ENCODE data around the gene CRY2. TPM values are rescaled to one million over a fixed set of nuclear protein-coding genes. Genes with fewer than 3 reads are reported as not detected.

Gene CRY2
- total and polyA plus RNA-seq, 2 of the 8 experiments (the other 6 are each of a cell fraction or from before 2014, with no cell fraction given): 8.0 to 9.4 TPM

DNA sequence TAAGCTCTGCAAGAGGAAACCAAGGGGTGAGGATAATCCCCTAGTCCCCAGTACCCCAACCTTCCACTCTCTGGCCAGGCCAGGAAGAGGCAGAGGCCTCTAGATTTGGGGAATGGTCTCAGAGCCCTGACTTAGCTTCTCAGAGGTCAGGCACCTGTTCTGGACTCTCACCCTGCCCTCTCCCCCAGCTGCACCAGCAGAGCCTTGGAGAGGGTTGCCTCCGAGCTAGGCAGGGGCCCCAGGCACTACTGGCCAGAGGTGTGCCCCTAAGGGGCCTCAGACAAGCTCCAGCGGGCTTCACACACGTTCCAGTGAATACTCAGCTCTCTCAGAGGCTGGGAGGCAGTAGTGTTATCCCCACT is 51.8 kb downstream of the CRY2 start:
- H3K14ac ChIP-seq (ENCODE audit: insufficient read length): no peak overlapping the region
- no peak overlapping the region for H2BK5ac ChIP-seq (ENCODE audit: low read depth, low read length)
- CTCF ChIA-PET (ENCODE audit: partially characterized antibody): interaction anchor here (0.9 to 7.7 kb wide), 11 partner anchors 12 to 113 kb away, joined by 3 to 69 read pairs (median 5); partner anchors contain the start of gene PEX16
- no peak overlapping the region for H3K23ac ChIP-seq (ENCODE audit: insufficient read length)
- no peaks in the 10 kb centered on the region for H3K9me3 ChIP-seq (ENCODE audit: insufficient read depth in 2 of 2, low read depth in 1 of 2, low read length in 1 of 2)
- H4K5ac ChIP-seq (ENCODE audit: insufficient read length, low read depth, low read length): no peak overlapping the region
- H3K27ac ChIP-seq (ENCODE audit: low read depth, low read length): no peak overlapping the region
- peak overlapping the region; percentile 74 to 84 for H3K4me2 ChIP-seq (ENCODE audit: insufficient read depth in 1 of 2, low read depth in 2 of 2, low read length in 2 of 2)
- FAIRE-seq (no peak), DNase-seq (ENCODE audit: low read depth in 1 of 2, low spot score in 2 of 2) (no peak)
- peaks cover 0 to 28% (median 19%) of the 10 kb centered on the region in 4 experiments; a peak in 5 of 7 replicates for H3K4me1 ChIP-seq (replicated peaks in 1 of 4; ENCODE audit: control insufficient read depth in 3 of 4, insufficient read depth in 4 of 4, low read length in 3 of 4)
- peaks cover 8% of the 10 kb centered on the region for H3K23me2 ChIP-seq (ENCODE audit: low read depth, low read length)
- TF ChIP-seq SP2 (IDR thresholded peaks at IDR 0.05; ENCODE audit: low read length) (no peak), YY1 (IDR thresholded peaks at IDR 0.05; ENCODE audit: low read depth, low read length) (no peak), CHD2 (IDR thresholded peaks at IDR 0.05; ENCODE audit: low read length) (no peak), SIX5 (IDR thresholded peaks at IDR 0.05; ENCODE audit: low read depth, low read length) (no peak)
- no peak overlapping the region for H3K18ac ChIP-seq (ENCODE audit: extremely low read depth, low read length)
- no peak overlapping the region; a peak in 2 of 7 replicates for H3K9ac ChIP-seq (replicated peaks in 1 of 4; ENCODE audit: extremely low read depth in 1 of 4, low read depth in 3 of 4, low read length in 3 of 4)
- peaks cover 2% of the 10 kb centered on the region for H3K79me1 ChIP-seq (ENCODE audit: low read depth, low read length)
- H3K27me3 ChIP-seq (replicated peaks in 1 of 4; ENCODE audit: control insufficient read depth in 3 of 4, extremely low read depth in 1 of 4, insufficient read depth in 3 of 4, low read length in 3 of 4): peaks cover 0 to 5% (median 2%) of the 10 kb centered on the region in 4 experiments; a peak in 1 of 7 replicates
- no peak overlapping the region for H3K4ac ChIP-seq (replicated peaks; ENCODE audit: insufficient read length, low read depth, low read length)
- H3K36me3 ChIP-seq (ENCODE audit: control insufficient read depth in 2 of 4, insufficient read depth in 4 of 4, low read length in 3 of 4): peaks cover 4 to 15% (median 9%) of the 10 kb centered on the region in 4 experiments; a peak in 6 of 8 replicates
- no peak overlapping the region for H2BK12ac ChIP-seq (ENCODE audit: low read depth, low read length)
- POLR2A ChIA-PET (ENCODE audit: partially characterized antibody): interaction anchor here (0.8 to 3.8 kb wide), 5 partner anchors 10 to 24 kb away, joined by 3 to 21 read pairs (median 10); partner anchors contain the start of genes LARGE2 and PEX16
- H2AK5ac ChIP-seq (ENCODE audit: low read depth, low read length): no peak overlapping the region
- H3K79me2 ChIP-seq (ENCODE audit: control insufficient read depth in 1 of 2, insufficient read depth in 2 of 2, low read length in 2 of 2): no peaks in the 10 kb centered on the region
- H2AFZ ChIP-seq (ENCODE audit: low read length): no peak overlapping the region
- no peak overlapping the region for H4K91ac ChIP-seq (replicated peaks; ENCODE audit: insufficient read length, low read length)
- no peak overlapping the region for H3K56ac ChIP-seq (replicated peaks; ENCODE audit: insufficient read length, low read depth, low read length)
- no peak overlapping the region for H2BK15ac ChIP-seq (ENCODE audit: low read length)
- H2BK20ac ChIP-seq (ENCODE audit: low read length): no peak overlapping the region
- peaks cover 10 to 18% of the 10 kb centered on the region in 2 experiments for H4K20me1 ChIP-seq (replicated peaks in 1 of 2; ENCODE audit: control insufficient read depth in 1 of 2, insufficient read depth in 2 of 2, low read length in 2 of 2)
- WGBS, 2 experiments (ENCODE audit: extremely low coverage in 1 of 2, insufficient coverage in 1 of 2, insufficient read length in 1 of 2, insufficient replicate concordance in 2 of 2, low coverage in 1 of 2, low lambda C conversion rate in 2 of 2, missing lambda C conversion rate in 1 of 2): 41% methylated on average over 3 of the region's 3 CpGs; no CpG with 5 or more reads in 1 of the 2 experiments
- peak overlapping the region; percentile 50 to 66 (median 59); a peak in 5 of 8 replicates for H3K4me3 ChIP-seq (ENCODE audit: extremely low read depth in 1 of 4, insufficient read depth in 2 of 4, low read depth in 3 of 4, low read length in 4 of 4)
- H4K8ac ChIP-seq (ENCODE audit: extremely low read depth, insufficient read depth, low read length): no peak overlapping the region
- no peak overlapping the region for H2BK120ac ChIP-seq (replicated peaks; ENCODE audit: low read depth, low read length)

Data from H1 (cell line).